Memory B cell (primary cell): ENCODE results near the gene GTF3A.

ENCODE experiments used
- ATAC-seq: fragments of 150-1000 bp; cut with Tn5 transposase; 2 replicates; pipeline ENCODE4 v1.10.0; 2021; ENCODE audit warnings: low read depth, mild to moderate bottlenecking, moderate library complexity
- DNase-seq, 2 donors: peaks; one replicate each; pipeline ENCODE4 v3.0.0; 2022; ENCODE audit warnings: low spot score in 2 of 2
- H3K27ac Mint-ChIP-seq: one replicate; pipeline ENCODE4 v1.8.0; 2022; ENCODE audit warnings: mild to moderate bottlenecking, moderate library complexity, mixed read lengths
- H3K27me3 Mint-ChIP-seq: one replicate; pipeline ENCODE4 v1.8.0; 2022; ENCODE audit warnings: mixed read lengths
- H3K36me3 Mint-ChIP-seq: one replicate; pipeline ENCODE4 v1.8.0; 2022; ENCODE audit warnings: mild to moderate bottlenecking, mixed read lengths
- H3K4me1 Mint-ChIP-seq: one replicate; pipeline ENCODE4 v1.8.0; 2022; ENCODE audit warnings: mixed read lengths
- H3K4me3 Mint-ChIP-seq: one replicate; pipeline ENCODE4 v1.8.0; 2022; ENCODE audit warnings: mild to moderate bottlenecking, moderate library complexity, mixed read lengths
- H3K9me3 Mint-ChIP-seq: one replicate; pipeline ENCODE4 v1.8.0; 2022; ENCODE audit warnings: mixed read lengths

The GTF3A gene

GRCh38 chr13:27421101-27421871 lies 3.1 kb upstream of the GTF3A start:
- H3K9me3 Mint-ChIP-seq = no peaks in the 10 kb centered on the region
- ATAC-seq (no peak), DNase-seq (no peak)
- no peaks in the 10 kb centered on the region for H3K36me3 Mint-ChIP-seq
- H3K27me3 Mint-ChIP-seq = peaks cover 3% of the 10 kb centered on the region
- peaks cover 9% of the 10 kb centered on the region for H3K4me1 Mint-ChIP-seq
- no peak overlapping the region for H3K27ac Mint-ChIP-seq
- H3K4me3 Mint-ChIP-seq = no peak overlapping the region

- no peak for ATAC-seq
- Mint-ChIP-seq H3K27ac (no peak overlapping the region), H3K4me3 (peak overlapping the region; percentile 71), H3K4me1 (peaks cover 24% of the 10 kb centered on the region), H3K27me3 (no peaks in the 10 kb centered on the region), H3K9me3 (no peaks in the 10 kb centered on the region), H3K36me3 (peaks cover 9% of the 10 kb centered on the region)
- DNase-seq = no peak
These were observed 1.1 kb upstream of the GTF3A start for GRCh38 chr13:27423333-27423732.

GRCh38 chr13:27425158-27425917 lies 919 bp downstream of the GTF3A start:
- Mint-ChIP-seq H3K9me3 (no peaks in the 10 kb centered on the region), H3K27me3 (no peaks in the 10 kb centered on the region), H3K4me3 (peak overlapping the region; percentile 87), H3K36me3 (peaks cover 10% of the 10 kb centered on the region), H3K4me1 (peaks cover 25% of the 10 kb centered on the region), H3K27ac (peak overlapping the region; percentile 88)
- ATAC-seq (no peak), DNase-seq (no peak)

GRCh38 chr13:27425918-27426630 lies 1.7 kb downstream of the GTF3A start:
- Mint-ChIP-seq H3K27ac (peak overlapping the region; percentile 88), H3K9me3 (no peaks in the 10 kb centered on the region), H3K36me3 (peaks cover 17% of the 10 kb centered on the region), H3K4me3 (peak overlapping the region; percentile 87), H3K4me1 (peaks cover 30% of the 10 kb centered on the region), H3K27me3 (no peaks in the 10 kb centered on the region)
- peak; percentile 75 for ATAC-seq
- peak; percentile 53 to 65 for DNase-seq

- peaks cover 27% of the 10 kb centered on the region for H3K36me3 Mint-ChIP-seq
- peak overlapping the region; percentile 29 for H3K4me3 Mint-ChIP-seq
- peaks cover 31% of the 10 kb centered on the region for H3K4me1 Mint-ChIP-seq
- H3K27ac Mint-ChIP-seq = peak overlapping the region; percentile 79
- H3K27me3 Mint-ChIP-seq = no peaks in the 10 kb centered on the region
- ATAC-seq (no peak), DNase-seq (no peak)
- no peaks in the 10 kb centered on the region for H3K9me3 Mint-ChIP-seq
These were observed 3.2 kb downstream of the GTF3A start for GRCh38 chr13:27427641-27428040.

- Mint-ChIP-seq H3K9me3 (no peaks in the 10 kb centered on the region), H3K27me3 (no peaks in the 10 kb centered on the region), H3K27ac (peak overlapping the region; percentile 79), H3K4me1 (peaks cover 31% of the 10 kb centered on the region), H3K36me3 (peaks cover 31% of the 10 kb centered on the region), H3K4me3 (peak overlapping the region; percentile 50)
- DNase-seq (no peak), ATAC-seq (no peak)
These were observed 3.7 kb downstream of the GTF3A start for GRCh38 chr13:27428160-27428559.

GRCh38 chr13:27432180-27432579 lies 7.8 kb downstream of the GTF3A start:
- Mint-ChIP-seq H3K27me3 (no peaks in the 10 kb centered on the region), H3K4me3 (no peak overlapping the region), H3K36me3 (peaks cover 40% of the 10 kb centered on the region), H3K27ac (no peak overlapping the region), H3K4me1 (peaks cover 20% of the 10 kb centered on the region), H3K9me3 (no peaks in the 10 kb centered on the region)
- no peak for ATAC-seq
- DNase-seq = no peak

- no peak overlapping the region for H3K27ac Mint-ChIP-seq
- no peaks in the 10 kb centered on the region for H3K27me3 Mint-ChIP-seq
- DNase-seq (no peak), ATAC-seq (no peak)
- peaks cover 44% of the 10 kb centered on the region for H3K36me3 Mint-ChIP-seq
- H3K9me3 Mint-ChIP-seq = no peaks in the 10 kb centered on the region
- peaks cover 19% of the 10 kb centered on the region for H3K4me1 Mint-ChIP-seq
- H3K4me3 Mint-ChIP-seq = no peak overlapping the region
These were observed 8.3 kb downstream of the GTF3A start for GRCh38 chr13:27432611-27433210.

- Mint-ChIP-seq H3K4me1 (peaks cover 26% of the 10 kb centered on the region), H3K27ac (peak overlapping the region; percentile 72), H3K36me3 (peaks cover 39% of the 10 kb centered on the region), H3K4me3 (no peak overlapping the region), H3K9me3 (no peaks in the 10 kb centered on the region), H3K27me3 (no peaks in the 10 kb centered on the region)
- DNase-seq (no peak), ATAC-seq (no peak)
These were observed 12.7 kb downstream of the GTF3A start for GRCh38 chr13:27437126-27437525.

- peaks cover 30% of the 10 kb centered on the region for H3K36me3 Mint-ChIP-seq
- H3K27me3 Mint-ChIP-seq = no peaks in the 10 kb centered on the region
- no peaks in the 10 kb centered on the region for H3K9me3 Mint-ChIP-seq
- peaks cover 31% of the 10 kb centered on the region for H3K4me1 Mint-ChIP-seq
- H3K4me3 Mint-ChIP-seq = no peak overlapping the region
- ATAC-seq (no peak), DNase-seq (no peak)
- peak overlapping the region; percentile 78 for H3K27ac Mint-ChIP-seq
These were observed 16.0 kb downstream of the GTF3A start for GRCh38 chr13:27440408-27440807.

GRCh38 chr13:27442071-27442647 lies 17.7 kb downstream of the GTF3A start:
- Mint-ChIP-seq H3K27me3 (no peaks in the 10 kb centered on the region), H3K4me1 (peaks cover 33% of the 10 kb centered on the region), H3K9me3 (no peaks in the 10 kb centered on the region), H3K27ac (peak overlapping the region; percentile 84), H3K36me3 (peaks cover 29% of the 10 kb centered on the region), H3K4me3 (peak overlapping the region; percentile 56)
- DNase-seq (no peak), ATAC-seq (no peak)

- H3K4me3 Mint-ChIP-seq = peak overlapping the region; percentile 56
These were observed 18.4 kb downstream of the GTF3A start for GRCh38 chr13:27442797-27443196.

GRCh38 chr13:27446986-27447583 lies 22.7 kb downstream of the GTF3A start:
- H3K4me1 Mint-ChIP-seq = peaks cover 42% of the 10 kb centered on the region
- DNase-seq (peak; percentile 25 to 61), ATAC-seq (peak; percentile 41)
- H3K9me3 Mint-ChIP-seq = peaks cover 2% of the 10 kb centered on the region
- H3K27ac Mint-ChIP-seq = peak overlapping the region; percentile 91
- peak overlapping the region; percentile 66 for H3K4me3 Mint-ChIP-seq
- peaks cover 16% of the 10 kb centered on the region for H3K36me3 Mint-ChIP-seq
- no peaks in the 10 kb centered on the region for H3K27me3 Mint-ChIP-seq

More at GRCh38 chr13:27442797-27443196, 18.4 kb downstream of the GTF3A start:
- peaks cover 24% of the 10 kb centered on the region for H3K36me3 Mint-ChIP-seq
- DNase-seq (no peak), ATAC-seq (no peak)
- H3K9me3 Mint-ChIP-seq = no peaks in the 10 kb centered on the region
- peaks cover 37% of the 10 kb centered on the region for H3K4me1 Mint-ChIP-seq
- peak overlapping the region; percentile 84 for H3K27ac Mint-ChIP-seq
- no peaks in the 10 kb centered on the region for H3K27me3 Mint-ChIP-seq
